Pulmonary artery endothelial cell (primary cell): ENCODE measurements around the gene CACNB1. TPM values are rescaled to one million over a fixed set of nuclear protein-coding genes. Genes with fewer than 3 reads are reported as not detected.

Experiments
- DNase-seq: peaks from one replicate; pipeline ENCODE4 v3.0.0-alpha.2; 2011; ENCODE audit warnings: low read depth, low spot score
- total RNA-seq: library from RNA; depleted of rRNA; stranded (reverse); fragments of >200 nt; gene quantifications from 2 replicates; pipeline ENCODE4 v1.2.3, GENCODE V29; 2014

The CACNB1 gene
- total RNA-seq, 1 donor from 2014 or later = 2.3 TPM

DNA sequence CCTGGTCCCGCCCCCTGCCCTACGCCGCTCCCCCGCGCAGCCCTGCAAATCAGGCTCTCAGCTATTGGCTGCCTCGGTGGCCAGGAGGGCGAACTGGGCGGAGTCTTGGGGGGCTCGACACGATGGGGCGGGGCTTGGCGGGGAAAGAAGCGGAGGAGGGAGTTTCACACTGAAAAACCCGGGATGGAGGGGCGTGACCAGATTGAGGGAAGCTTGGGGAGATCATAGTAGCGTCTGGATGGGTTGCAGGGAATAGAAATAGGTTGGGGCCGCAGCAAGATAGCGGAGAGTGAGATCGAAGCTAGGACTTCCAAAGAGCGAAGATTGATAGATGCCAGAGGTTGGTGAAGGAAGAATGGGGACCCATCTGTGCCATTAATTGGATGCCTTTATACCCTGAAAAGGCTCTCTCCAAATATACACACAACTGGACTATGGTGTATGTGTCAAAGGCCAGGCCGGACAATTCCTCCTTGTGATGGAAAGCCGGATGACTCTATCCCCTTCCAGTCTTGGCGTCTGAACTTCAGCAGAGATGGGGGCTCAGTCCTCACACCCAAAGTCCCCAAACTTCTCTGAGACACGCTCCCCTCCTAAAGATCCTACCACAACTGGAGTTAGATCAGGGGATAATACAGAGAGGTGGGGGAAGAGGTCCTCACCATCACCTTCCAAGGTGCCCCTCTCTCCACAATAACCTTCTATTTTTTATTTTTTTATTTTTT lies 28.7 kb upstream of the CACNB1 start:
- DNase-seq = no peak

DNA sequence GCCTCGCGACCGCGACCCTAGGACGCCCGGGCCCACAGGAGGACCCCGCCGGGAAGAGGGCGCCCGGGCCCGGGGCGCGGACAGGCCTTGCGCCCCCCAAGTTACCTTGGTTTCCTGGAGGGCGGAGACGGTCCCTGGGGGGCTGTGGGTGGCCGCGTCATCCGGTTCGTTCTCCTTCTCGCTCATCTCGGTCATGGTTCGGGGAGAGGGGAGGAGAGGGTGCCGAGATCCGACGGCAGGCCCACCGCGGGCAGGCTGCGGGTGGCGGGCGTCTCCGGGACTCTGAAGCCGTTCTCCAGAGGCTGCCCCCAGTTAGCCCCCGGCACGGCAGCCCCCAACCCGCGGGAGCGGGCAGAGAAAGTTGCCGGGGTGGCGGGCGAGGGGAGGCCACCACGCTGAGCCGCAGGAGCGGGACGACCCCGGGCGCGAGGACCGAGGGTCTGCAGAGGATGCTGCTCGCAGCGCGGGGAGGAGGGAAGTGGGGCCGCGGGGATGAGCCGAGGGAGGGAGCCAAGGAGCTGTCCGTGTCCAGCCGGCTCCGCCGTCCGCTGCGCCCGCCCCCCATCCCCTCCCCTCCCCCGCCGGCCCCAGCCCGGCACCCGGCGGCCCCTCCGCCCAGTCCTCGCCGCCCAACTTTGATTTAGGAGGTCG lies 28.0 kb upstream of the CACNB1 start, which contains the start of gene STAC2:
STAC2 (minus strand) TSS at position 638 of the 651 bp plus-strand sequence; CDS start at position 195, 443 bp downstream.
- no peak for DNase-seq

DNA sequence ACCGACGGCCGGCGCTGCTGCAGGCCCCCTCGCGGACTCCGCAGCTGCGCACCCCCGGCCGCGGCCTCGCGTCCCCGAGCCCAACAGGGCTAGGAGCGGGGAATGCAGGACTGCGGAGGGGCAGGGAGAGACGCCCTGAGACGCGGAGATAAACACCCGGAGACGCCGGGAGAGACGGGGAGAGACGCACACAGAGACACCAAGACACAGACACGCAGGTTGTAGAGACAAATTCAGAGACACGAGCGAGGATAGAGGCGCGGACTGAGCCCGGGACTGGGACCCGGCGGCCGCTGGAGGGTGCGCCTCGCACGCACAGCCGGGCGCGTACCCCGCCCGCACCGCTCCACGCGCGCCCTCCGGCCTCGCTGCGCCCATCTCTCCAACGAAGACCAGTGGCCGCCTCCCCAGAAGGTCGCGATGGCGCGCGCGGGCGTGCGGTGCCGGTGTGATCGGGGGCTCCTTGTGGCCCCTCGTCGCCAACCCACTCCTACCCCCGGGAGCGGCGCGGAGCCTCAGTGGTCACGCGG lies 27.4 kb upstream of the CACNB1 start:
- DNase-seq = no peak

DNA sequence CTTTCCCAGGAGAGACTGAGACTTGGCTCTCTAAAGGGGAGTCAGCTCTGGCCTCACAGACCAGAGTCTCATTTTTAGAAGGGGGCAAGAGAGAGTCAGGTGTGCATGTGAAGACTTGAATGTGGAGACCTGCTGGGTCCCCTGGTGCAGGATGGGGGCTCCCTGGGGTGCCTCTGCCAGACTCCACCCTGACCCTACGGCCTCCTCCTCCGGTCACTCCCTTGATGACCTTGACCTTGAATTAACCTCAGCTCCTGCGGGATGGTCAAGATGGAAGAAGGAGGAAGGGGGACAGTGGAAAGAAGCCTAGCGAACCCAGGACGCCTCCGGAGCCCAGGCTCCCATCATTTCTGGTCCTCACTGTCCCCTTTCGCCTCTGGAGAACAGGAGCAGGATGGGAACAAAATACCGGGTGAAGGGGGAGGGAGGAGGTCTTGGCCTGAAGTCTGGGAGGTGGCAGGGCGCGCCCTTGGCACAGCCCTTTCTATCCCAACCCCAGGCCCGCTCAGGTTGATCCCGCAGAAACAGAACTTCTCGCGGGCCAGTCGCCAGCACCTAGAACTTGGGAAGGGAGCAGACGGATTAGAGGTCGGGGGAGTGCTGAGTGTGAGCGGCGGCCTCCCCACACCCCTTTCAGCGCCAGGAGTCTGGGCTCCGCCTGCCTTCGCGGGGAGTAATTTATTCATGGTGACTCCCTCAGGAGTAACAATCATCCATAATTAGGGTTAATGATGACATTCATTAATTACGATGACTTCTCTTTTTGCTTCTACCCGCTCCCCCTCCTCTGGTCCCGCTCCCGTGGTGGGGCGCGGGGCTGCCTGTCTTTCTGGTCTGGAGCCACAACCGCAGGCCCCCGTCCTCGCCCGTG lies 26.7 kb upstream of the CACNB1 start:
- no peak for DNase-seq

DNA sequence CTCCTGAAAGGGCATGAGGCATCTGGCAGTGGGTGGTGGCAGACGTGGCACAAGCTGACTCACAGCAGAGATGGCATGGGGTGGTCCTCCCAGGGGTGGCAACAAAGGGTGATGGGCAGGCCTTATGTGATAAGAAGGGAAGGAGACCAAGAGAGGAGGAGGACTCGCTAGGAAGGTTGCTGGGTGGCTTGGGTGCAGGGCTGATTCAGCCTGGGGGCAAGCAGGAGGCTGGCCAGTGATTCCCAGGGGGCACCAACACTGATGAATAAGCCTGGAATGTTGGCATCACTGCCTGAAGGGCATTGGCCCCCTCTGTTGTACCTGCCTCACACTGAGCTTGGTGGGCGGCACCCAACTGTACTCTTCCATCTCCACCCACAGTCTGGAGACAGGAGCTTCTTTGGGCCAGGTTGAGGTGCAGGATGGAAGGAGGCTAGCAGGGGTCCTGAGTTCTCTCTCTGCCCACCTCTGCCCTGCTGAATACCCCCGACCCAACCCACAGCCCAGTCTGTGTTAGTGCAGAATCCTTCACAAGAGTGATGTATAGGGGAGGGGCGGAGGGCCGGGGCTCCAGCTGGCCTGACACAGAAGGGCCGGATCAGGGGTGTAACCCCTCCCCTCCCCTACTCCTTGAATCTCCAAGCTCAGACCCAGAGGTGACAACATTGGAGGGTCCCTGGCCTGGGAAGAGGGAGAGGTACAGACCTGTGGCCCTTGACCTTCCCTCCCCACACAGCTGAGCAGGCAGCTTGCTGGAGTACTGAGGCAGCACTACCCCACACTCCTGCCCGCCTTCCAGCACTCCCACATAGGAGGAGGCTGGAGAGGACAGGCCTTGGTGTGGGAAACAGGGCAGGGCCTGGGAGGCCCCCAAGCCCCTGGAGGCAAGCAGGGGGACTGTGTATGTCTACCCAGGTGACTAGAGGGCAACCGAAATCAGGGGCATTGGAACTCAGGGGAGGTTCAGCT lies 25.7 kb upstream of the CACNB1 start:
- DNase-seq = no peak

DNA sequence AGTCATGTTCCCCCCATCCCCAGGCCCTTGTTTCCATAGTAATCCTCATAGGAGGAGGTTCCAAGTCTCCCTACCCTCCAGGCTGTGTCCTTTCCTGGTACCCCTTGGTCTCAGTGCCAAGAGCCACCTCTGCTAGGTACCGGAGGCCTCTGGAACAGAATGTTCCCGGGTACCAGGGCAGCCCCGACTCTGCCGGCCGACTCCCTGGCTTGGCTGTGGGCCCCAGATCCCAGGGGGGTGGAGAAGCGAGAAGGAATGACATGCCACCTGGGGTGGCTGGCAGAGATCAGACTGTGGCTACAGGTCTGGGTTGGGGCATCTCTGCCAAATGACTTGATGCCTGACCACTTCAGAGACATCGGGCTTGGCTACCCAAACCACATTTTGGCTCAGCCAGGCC lies 24.7 kb upstream of the CACNB1 start:
- no peak for DNase-seq

DNA sequence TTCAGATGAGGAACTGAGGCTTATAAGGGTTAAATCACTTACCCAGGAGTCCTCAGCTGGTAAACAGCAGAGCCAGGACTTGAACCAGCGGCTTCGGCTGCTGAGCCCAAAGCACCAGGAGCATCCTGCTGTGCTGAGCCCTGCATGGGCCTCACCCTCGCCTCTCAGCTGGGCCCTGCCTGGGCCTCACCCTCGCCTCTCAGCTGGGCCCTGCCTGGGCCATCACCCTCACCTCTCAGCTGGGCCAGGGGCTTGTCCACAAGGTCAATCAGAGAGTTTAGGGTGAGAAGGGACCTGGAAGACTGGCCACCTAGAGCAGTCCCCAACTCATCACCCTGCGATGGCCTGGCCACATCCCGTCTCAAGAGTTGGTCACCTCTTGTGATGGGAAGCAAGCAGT lies 24.1 kb upstream of the CACNB1 start:
- no peak for DNase-seq

DNA sequence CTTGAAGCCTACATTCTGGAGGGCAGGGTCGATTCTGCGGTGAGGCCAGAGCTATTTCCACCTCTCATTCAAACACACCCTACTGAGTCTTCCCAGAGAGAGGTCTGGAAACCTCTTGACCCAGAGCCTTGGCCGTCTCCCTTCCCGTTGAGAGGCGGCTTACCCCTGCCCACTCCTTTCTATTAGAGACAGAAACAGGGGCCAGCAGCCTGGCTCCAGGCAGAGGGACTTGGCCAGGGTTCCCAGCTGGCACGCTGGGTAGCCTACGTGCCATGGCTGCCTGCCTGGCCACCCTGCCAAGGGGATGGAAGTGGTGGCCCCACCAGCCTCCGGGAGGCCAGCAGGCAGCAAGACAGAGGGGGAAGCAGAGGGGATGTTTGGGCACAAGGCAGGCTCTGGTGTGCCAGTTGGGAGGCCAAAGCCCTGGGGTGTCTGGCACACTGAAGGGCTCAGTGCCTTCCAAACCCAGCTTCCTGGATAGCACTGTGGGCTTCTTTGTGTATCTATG lies 22.2 kb upstream of the CACNB1 start:
- no peak for DNase-seq

DNA sequence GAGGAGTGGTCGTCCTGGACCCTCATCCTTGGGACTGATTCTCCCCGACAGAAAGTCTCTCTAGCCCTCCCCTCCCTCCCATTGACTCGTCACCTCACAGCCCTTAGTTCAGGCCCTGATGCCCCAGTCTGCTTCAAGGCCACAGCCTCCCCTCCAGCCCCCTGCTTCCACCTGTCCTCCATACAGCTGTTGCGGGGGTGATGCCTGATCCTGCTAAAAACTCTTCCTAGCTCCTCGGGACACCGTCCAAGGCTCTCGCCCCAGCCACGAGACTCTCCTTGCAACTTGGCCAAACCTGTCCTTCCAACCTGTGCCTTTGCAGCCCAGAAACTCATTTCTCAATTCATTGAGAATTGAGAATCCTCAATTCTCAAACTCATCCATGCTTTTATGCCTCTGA lies 21.4 kb upstream of the CACNB1 start:
- DNase-seq = no peak

DNA sequence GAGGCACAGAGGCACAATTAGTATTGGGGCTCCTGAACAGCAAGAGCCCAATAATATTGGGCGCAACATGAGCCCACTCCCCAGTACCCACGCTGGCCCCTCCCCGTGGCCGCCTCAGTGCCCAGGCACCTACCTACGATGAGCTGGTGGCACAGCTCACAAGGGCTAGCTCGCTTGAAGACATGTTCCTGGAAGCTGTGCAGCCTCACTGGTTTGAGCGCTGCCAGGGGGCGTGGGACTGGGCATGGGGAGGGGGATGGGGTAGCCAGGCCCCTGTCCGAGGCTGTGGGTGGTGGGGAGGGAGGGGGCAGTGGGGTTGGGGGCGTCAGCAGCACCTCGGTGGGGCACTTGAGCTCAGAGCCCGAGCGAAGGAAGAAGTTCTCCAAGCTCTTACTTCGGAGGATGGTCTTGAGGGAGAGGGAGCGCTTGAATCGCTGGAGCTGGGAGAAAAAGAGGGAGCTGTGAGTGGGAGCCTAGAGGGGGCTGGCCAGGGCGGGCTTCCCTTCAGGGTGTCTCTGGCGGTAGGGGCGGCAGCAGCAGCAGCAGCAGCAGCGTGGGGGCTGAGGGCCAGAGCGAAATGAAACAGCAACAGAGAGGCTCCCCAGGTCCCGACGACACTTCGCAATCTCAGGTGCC lies 20.4 kb upstream of the CACNB1 start:
- DNase-seq = no peak

DNA sequence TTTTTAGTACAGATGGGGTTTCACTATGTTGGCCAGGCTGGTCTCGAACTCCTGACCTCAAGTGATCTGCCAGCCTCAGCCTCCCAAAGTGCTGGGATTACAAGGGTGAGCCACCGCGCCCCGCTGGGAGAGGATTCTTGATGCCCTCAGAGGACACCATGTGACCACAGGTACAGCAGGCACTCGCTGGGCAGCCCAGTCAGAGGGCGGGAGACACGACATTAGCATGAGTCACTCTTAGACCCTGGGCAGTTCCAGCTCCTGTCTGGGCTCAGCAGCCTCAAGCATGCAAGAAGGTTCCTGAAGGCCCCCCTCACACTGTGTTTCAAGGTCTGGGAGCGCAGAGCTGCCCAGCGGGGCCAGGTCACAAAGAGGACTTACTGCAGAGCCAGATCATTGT lies 16.4 kb upstream of the CACNB1 start:
- no peak for DNase-seq

DNA sequence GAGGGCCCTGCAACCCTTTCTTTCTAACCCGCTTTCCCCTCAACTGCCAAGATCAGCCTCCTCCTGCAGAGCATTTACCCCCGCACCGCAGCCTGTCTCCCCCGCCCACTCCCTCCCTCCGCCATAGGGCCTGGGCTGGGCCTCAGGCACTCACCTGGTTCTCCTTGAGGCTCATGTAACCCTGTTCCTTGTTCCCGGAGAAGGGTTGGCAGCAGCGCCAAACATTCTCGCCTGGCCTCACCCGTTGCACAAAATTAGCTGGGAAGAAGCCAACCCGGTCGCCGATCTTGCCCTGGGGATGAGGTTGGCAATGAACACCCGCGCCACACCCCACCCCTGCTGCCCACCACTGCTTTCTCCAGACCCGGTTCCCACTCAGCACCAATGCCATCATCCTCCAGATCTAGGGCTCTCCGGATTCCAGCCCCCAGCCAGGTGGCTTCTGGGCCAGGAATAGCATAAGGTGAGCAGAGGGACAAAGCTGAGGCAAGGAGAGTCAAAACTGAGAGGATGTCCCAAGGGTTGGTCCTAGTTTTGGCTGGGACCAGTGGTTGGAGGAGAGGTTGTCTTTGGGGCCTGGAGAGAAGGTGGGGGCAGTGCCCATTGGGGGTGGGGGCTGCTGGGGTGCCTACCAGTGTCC lies 15.5 kb upstream of the CACNB1 start:
- no peak for DNase-seq

DNA sequence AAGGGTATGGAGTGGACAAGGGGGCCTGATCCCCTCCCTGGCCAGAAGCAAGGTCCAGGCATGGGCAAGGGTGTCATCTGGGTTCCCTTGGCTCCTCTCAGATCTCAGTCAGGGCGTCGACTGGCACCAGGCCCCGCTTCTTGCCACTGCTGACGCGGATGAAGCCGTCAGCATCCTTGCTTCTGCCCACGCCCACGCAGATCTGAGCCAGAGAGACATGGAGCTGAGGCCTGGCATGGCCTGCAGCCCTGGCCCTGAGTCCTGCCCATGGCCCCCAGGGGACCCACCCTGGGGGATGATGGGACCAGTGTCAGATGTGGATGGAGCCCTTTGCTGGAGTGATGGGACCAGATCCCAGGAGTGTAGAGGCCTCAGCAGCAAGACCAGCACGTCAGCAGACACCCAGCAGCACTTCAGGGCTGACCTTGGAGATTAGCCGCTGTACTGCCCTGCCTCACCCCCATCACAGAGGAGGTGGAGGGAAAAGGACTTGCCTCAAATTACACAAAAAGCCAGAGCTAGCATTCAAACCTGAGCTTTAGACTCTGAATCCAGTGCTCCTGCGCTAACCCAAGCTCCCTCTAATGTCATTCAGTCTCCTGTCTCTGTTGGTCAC lies 14.8 kb upstream of the CACNB1 start:
- DNase-seq = no peak

DNA sequence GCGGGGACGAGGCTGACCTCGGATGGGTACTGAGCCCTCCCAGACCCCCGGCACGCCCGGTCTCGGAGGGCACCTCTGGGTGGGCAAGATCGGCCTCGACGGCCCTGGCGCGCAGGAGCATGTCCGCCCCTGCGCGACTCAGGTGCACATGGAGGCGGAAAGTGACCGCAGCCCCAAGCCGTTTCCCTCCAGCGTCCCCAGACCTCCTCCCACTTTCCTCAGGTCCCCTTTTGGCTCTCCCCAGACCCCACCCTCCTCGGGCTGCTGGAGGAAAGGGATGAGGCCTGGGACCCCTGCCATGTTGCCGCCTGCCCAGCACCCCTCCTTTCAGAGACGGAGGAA lies 12.6 kb upstream of the CACNB1 start:
- no peak for DNase-seq

DNA sequence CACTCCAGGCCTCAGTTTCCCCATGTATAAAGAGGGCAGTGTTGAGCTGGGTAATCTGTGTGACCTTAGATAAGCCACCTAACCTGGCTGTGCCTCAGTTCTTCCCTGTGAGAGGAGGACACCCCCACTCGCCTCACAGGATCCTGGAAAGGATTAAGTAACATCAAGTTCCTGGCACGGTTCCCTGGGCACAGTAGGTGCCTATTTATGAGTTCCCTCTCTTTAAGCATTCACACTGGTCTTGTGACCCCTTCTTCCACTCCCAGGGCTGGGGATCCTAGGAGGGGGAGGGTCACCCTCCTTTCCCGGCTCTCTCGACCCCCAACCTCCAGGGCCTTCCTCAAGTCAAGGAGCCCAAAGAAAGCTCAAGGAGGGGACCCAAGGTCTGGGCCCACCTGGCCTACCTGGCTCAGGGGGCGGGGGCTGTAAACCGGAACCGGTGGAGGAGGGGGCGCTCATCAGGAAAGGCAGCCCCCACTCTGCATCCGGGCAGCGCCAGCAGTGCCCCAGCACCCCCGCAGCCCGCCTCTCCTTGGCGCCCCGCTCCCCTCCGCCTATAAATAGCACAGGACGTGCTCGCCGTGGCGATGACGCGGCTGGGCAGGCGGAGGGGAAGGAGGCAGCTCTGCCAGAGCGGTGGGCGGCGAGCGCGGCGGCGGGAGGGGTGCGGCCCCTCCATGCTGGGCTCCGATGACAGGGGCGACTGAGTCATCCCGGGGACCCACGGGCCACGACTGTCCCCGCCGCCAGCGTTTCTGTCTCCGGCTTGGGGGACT lies 12.0 kb upstream of the CACNB1 start:
- no peak for DNase-seq

DNA sequence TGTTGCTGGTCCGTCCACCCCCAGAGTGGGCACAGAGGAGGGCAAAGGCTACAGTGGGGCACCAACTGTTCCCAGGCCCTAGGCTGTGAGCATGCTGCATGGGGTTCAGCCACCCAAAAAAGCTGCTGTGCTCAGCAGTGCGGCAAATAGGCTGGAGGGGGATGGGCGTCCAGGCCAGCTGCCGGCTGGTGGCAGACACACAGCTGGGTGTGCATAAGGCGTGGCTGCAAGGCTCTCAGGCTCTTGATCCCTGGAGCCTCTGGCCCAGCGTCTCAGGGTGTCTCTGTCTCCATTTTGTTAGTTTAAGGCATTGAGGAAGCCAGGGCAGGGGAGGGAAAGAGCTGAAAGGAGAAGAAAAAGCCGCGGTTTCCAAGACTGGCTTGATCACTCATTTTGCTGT lies 11.4 kb upstream of the CACNB1 start:
- no peak for DNase-seq

DNA sequence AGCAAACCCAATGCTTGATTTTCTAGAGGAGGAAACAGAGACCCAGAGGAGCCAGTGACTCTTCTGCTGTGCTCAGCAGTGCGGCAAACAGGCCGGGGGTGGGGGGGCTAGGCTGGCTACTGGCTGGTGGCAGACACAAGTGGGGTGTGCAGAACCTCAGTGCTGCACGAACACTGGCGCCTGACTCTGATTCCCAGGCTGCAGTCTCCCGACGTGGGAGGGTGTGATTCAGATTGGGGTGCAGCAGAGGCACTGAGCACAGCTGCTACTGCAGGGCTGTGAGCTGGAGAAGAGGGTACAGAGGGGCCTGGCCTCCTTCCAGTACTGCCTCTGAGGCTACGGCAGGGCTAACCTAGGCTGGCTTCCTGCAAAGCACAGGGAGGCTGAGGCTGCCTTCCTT lies 10.7 kb upstream of the CACNB1 start:
- DNase-seq = no peak

DNA sequence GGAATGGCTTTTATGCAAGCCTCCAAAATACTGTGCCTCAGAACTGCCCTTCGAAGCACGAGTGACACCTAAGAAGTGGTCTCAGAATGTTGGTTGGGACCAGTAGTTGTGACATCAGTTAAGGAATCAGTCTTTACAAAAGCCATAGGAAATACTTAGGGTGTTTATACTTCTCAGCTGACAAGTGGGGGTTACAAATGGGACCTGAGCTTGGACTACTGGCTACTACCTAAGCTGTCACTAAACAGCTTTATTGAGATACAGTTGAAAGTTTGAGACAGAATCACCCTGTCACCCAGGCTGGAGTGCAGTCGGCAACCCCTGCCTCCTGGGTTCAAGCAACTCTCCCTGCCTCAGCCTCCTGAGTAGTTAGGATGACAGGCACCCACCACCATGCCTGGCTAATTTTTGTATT lies 7.7 kb upstream of the CACNB1 start:
- no peak for DNase-seq
